K562 (cell line): Measurements from ENCODE around the gene CHRNE. TPM values are rescaled to one million over a fixed set of nuclear protein-coding genes. Genes with fewer than 3 reads are reported as not detected.

Experiments
- CBX5 ChIP-seq: IDR thresholded peaks from 2 replicates; pipeline ENCODE4 v1.6.1; 2014; ENCODE audit warnings: low read depth, borderline replicate concordance
- DACH1 ChIP-seq: fragments of 450-650 bp; IDR thresholded peaks from 2 replicates; pipeline ENCODE4 v1.6.1; 2018; ENCODE audit not compliant: partially characterized antibody
- FOXJ3 ChIP-seq: sonication (generic); formaldehyde crosslinking; IDR thresholded peaks from 2 replicates; pipeline ENCODE4 v1.4.0; 2020; ENCODE audit warnings: mild to moderate bottlenecking, missing genetic modification reagents
- GATA2 ChIP-seq: sonication (generic); formaldehyde crosslinking; IDR thresholded peaks from 2 replicates; pipeline ENCODE4 v1.4.0; 2020; ENCODE audit warnings: mild to moderate bottlenecking, missing genetic modification reagents
- HIVEP1 ChIP-seq: fragments of 250-450 bp; sonication (Bioruptor Pico); IDR thresholded peaks from 2 replicates; pipeline ENCODE4 v1.4.0; 2020; ENCODE audit warnings: mild to moderate bottlenecking
- HOXB6 ChIP-seq: fragments of 250-450 bp; sonication (Bioruptor Pico); IDR thresholded peaks from 2 replicates; pipeline ENCODE4 v1.5.1; 2022; ENCODE audit warnings: mild to moderate bottlenecking, borderline replicate concordance
- KLF6 ChIP-seq: fragments of 250-450 bp; sonication (Bioruptor Pico); IDR thresholded peaks from 2 replicates; pipeline ENCODE4 v1.4.0; 2020; ENCODE audit warnings: mild to moderate bottlenecking, moderate library complexity, borderline replicate concordance
- MAZ ChIP-seq, 2 experiments: fragments of 450-650 bp in 1 of 2; sonication (generic) in 1 of 2; formaldehyde crosslinking; IDR thresholded peaks in 1 of 2; conservative IDR thresholded peaks in 1 of 2; 2 replicates each; pipeline versions ENCODE4 v1.4.0 to v1.5.0; 2020; ENCODE audit warnings: mild to moderate bottlenecking in 1 of 2, missing genetic modification reagents in 1 of 2
- NR1H2 ChIP-seq: sonication (generic); formaldehyde crosslinking; IDR thresholded peaks from 2 replicates; pipeline ENCODE4 v1.4.0; 2020; ENCODE audit warnings: mild to moderate bottlenecking, missing genetic modification reagents
- NR2F6 ChIP-seq: fragments of 450-650 bp; formaldehyde crosslinking; IDR thresholded peaks from 2 replicates; pipeline ENCODE4 v1.4.0; 2020; ENCODE audit warnings: mild to moderate bottlenecking
- NR3C1 ChIP-seq: sonication (generic); formaldehyde crosslinking; IDR thresholded peaks from 2 replicates; pipeline ENCODE4 v1.8.1; 2022; ENCODE audit warnings: missing genetic modification reagents
- SMAD1 ChIP-seq: fragments of 150-350 bp; IDR thresholded peaks from 2 replicates; pipeline ENCODE4 v1.6.1; 2014; ENCODE audit warnings: low read length, low read depth; ENCODE audit not compliant: partially characterized antibody
- SPI1 ChIP-seq: IDR thresholded peaks from 2 replicates; pipeline ENCODE4 v1.6.1; 2011; ENCODE audit warnings: low read depth, low read length, control low read depth, borderline replicate concordance
- SREBF2 ChIP-seq: sonication (generic); formaldehyde crosslinking; IDR thresholded peaks from 2 replicates; pipeline ENCODE4 v1.4.0; 2020; ENCODE audit warnings: mild to moderate bottlenecking, missing genetic modification reagents
- XRCC5 ChIP-seq: fragments of 200-400 bp; formaldehyde crosslinking; IDR thresholded peaks from 2 replicates; pipeline ENCODE4 v1.6.1; 2017; ENCODE audit warnings: low read depth, mild to moderate bottlenecking, low read length
- ZNF764 ChIP-seq: fragments of 250-450 bp; sonication (Bioruptor Pico); IDR thresholded peaks from 2 replicates; pipeline ENCODE4 v1.4.0; 2020; ENCODE audit warnings: low read depth, mild to moderate bottlenecking, moderate library complexity
- ZSCAN32 ChIP-seq: fragments of 450-650 bp; formaldehyde crosslinking; IDR thresholded peaks from 2 replicates; pipeline ENCODE4 v1.4.0; 2020; ENCODE audit warnings: mild to moderate bottlenecking, moderate library complexity
- polyA plus RNA-seq, 8 experiments: library from polyadenylated mRNA; depleted of rRNA in 4 of 8; stranded (reverse) in 5 of 8; unstranded in 3 of 8; fragments of >200 nt; fragmentation: Nextera tagmentation in 2 of 8; fragmentation: Illumina TruSeq in 1 of 8; extraction: Ambion mirVana in 2 of 8; extraction: Trizol in 1 of 8; gene quantifications; 2 replicates each; pipeline versions ENCODE4 v1.2.1 to v1.2.3, GENCODE V29; 2011 to 2014; ENCODE audit warnings: inconsistent platforms in 1 of 8, missing spikeins in 1 of 8
- total RNA-seq, 7 experiments: library from RNA; depleted of rRNA in 6 of 7; stranded (reverse); fragments of >200 nt in 6 of 7; fragmentation: Illumina TruSeq in 2 of 7; extraction: Trizol in 2 of 7; gene quantifications; 2 replicates each; pipeline versions ENCODE4 v1.2.1 to v1.2.3, GENCODE V29; 2011 to 2021; ENCODE audit warnings: low replicate concordance in 1 of 7
- TF ChIP-seq, protein P1 (sequence below): fragments of 250-450 bp; sonication (Bioruptor Pico); IDR thresholded peaks from 2 replicates; pipeline ENCODE4 v1.5.0; 2020; ENCODE audit warnings: mild to moderate bottlenecking, borderline replicate concordance
- TF ChIP-seq, protein P2 (sequence below): IDR thresholded peaks from 2 replicates; pipeline ENCODE4 v1.6.1; 2012; ENCODE audit warnings: low read depth, low read length, improper control_type of control experiment, borderline replicate concordance
- TF ChIP-seq, protein P3 (sequence below): fragments of 450-650 bp; conservative IDR thresholded peaks from 2 replicates; pipeline ENCODE4 v1.6.1; 2016; ENCODE audit warnings: missing genetic modification characterization, low read depth, mild to moderate bottlenecking, missing compliant biosample characterization, moderate library complexity
- TF ChIP-seq, protein P4 (sequence below): fragments of 250-450 bp; sonication (Bioruptor Pico); IDR thresholded peaks from 2 replicates; pipeline ENCODE4 v1.8.0; 2021; ENCODE audit warnings: mild to moderate bottlenecking, moderate library complexity
- TF ChIP-seq, protein P5 (sequence below): sonication (generic); formaldehyde crosslinking; IDR thresholded peaks from 2 replicates; pipeline ENCODE4 v1.8.0; 2022; ENCODE audit warnings: mild to moderate bottlenecking, missing genetic modification reagents

Gene CHRNE
- total and polyA plus RNA-seq, 9 of the 15 experiments (the other 6 are each of a cell fraction or from before 2014, with no cell fraction given), result not detected

DNA sequence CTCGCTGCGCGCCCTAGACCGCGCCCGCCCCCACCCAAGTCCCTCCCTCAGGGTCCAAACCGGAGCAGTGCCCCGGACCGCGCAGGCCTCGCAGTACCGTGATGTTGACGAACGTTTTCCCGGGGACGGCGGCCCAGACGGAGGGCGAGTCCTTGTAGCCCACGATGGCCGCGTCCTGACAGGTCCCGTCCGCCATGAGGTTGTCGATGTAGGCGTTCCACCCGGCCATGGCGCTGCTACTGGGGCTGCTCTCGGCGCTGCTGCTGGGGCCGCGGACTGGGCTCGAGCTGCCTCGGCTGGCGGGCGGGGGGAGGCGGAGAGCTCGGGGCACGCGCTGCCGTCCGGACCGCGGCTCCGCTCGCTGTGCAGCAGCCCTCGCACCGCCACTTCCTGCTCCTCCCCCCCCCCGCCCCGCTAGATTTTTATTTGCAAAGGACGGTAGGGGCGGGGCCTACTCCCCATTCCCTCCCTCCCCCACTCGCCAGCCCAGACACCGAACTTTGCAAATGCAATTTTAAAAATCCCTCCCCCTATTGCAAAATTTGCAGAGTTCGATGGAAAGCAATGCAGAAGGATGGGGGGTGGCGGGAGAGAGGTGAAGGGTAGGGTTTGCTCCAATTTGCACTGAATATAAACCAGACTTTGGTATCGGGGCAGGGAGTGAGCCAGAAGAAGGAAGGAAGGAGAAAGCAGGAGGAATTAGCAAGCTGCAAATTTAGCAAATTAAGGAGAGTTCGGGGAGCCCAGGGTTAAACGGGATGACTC lies 45.5 kb upstream of the CHRNE start, which contains the start of gene PFN1 (continued):
- TF ChIP-seq KLF6 (CRISPR knock-in tag) (no peak), NR1H2 (CRISPR knock-in tag) (no peak), ZNF764 (CRISPR knock-in tag) (no peak), SPI1 (no peak), ZSCAN32 (CRISPR knock-in tag) (no peak; the same call in 1 of the 2 replicates), HOXB6 (CRISPR knock-in tag) (no peak), SREBF2 (CRISPR knock-in tag) (no peak), MAZ (CRISPR knock-in tag; conservative IDR thresholded peaks at IDR 0.05 in 1 of 2, IDR thresholded peaks at IDR 0.05 in 1 of 2) (no peak; a peak in 3 of 4 replicates), SMAD1 (no peak), NR3C1 (CRISPR knock-in tag) (no peak), NR2F6 (CRISPR knock-in tag) (no peak), GATA2 (CRISPR knock-in tag) (no peak), HIVEP1 (CRISPR knock-in tag) (no peak), FOXJ3 (no peak), DACH1 (no peak), XRCC5 (no peak), CBX5 (no peak)
- TF ChIP-seq, protein P1, sequence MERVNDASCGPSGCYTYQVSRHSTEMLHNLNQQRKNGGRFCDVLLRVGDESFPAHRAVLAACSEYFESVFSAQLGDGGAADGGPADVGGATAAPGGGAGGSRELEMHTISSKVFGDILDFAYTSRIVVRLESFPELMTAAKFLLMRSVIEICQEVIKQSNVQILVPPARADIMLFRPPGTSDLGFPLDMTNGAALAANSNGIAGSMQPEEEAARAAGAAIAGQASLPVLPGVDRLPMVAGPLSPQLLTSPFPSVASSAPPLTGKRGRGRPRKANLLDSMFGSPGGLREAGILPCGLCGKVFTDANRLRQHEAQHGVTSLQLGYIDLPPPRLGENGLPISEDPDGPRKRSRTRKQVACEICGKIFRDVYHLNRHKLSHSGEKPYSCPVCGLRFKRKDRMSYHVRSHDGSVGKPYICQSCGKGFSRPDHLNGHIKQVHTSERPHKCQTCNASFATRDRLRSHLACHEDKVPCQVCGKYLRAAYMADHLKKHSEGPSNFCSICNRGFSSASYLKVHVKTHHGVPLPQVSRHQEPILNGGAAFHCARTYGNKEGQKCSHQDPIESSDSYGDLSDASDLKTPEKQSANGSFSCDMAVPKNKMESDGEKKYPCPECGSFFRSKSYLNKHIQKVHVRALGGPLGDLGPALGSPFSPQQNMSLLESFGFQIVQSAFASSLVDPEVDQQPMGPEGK (CRISPR knock-in tag), result no peak
- TF ChIP-seq, protein P2, sequence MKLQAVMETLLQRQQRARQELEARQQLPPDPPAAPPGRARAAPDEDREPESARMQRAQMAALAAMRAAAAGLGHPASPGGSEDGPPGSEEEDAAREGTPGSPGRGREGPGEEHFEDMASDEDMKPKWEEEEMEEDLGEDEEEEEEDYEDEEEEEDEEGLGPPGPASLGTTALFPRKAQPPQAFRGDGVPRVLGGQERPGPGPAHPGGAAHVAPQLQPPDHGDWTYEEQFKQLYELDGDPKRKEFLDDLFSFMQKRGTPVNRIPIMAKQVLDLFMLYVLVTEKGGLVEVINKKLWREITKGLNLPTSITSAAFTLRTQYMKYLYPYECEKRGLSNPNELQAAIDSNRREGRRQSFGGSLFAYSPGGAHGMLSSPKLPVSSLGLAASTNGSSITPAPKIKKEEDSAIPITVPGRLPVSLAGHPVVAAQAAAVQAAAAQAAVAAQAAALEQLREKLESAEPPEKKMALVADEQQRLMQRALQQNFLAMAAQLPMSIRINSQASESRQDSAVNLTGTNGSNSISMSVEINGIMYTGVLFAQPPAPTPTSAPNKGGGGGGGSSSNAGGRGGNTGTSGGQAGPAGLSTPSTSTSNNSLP, result no peak
- TF ChIP-seq, protein P3, sequence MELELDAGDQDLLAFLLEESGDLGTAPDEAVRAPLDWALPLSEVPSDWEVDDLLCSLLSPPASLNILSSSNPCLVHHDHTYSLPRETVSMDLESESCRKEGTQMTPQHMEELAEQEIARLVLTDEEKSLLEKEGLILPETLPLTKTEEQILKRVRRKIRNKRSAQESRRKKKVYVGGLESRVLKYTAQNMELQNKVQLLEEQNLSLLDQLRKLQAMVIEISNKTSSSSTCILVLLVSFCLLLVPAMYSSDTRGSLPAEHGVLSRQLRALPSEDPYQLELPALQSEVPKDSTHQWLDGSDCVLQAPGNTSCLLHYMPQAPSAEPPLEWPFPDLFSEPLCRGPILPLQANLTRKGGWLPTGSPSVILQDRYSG (tag), result no peak
- TF ChIP-seq, protein P4, sequence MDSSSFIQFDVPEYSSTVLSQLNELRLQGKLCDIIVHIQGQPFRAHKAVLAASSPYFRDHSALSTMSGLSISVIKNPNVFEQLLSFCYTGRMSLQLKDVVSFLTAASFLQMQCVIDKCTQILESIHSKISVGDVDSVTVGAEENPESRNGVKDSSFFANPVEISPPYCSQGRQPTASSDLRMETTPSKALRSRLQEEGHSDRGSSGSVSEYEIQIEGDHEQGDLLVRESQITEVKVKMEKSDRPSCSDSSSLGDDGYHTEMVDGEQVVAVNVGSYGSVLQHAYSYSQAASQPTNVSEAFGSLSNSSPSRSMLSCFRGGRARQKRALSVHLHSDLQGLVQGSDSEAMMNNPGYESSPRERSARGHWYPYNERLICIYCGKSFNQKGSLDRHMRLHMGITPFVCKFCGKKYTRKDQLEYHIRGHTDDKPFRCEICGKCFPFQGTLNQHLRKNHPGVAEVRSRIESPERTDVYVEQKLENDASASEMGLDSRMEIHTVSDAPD (CRISPR knock-in tag), result no peak
- TF ChIP-seq, protein P5, sequence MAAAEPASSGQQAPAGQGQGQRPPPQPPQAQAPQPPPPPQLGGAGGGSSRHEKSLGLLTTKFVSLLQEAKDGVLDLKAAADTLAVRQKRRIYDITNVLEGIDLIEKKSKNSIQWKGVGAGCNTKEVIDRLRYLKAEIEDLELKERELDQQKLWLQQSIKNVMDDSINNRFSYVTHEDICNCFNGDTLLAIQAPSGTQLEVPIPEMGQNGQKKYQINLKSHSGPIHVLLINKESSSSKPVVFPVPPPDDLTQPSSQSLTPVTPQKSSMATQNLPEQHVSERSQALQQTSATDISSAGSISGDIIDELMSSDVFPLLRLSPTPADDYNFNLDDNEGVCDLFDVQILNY (CRISPR knock-in tag), result no peak
